Chondrocyte (in vitro differentiated cells): ENCODE measurements around the gene CHD9. TPM values are rescaled to one million over a fixed set of nuclear protein-coding genes. Genes with fewer than 3 reads are reported as not detected.
"Not testable (repeated sequence)": the region's sequence is repeated elsewhere in the genome, so short reads cannot be mapped to it uniquely, and the experiment has no call there.

Experiments used
- DNase-seq: peaks from one replicate; pipeline ENCODE4 v3.0.0; 2021; ENCODE audit warnings: mixed read lengths, low spot score
- H3K27ac Mint-ChIP-seq: one replicate; pipeline ENCODE4 v1.8.0; 2021; ENCODE audit warnings: mild to moderate bottlenecking, moderate library complexity, mixed read lengths; ENCODE audit not compliant: unreplicated experiment
- H3K27me3 Mint-ChIP-seq: 2 replicates; pipeline ENCODE4 v1.8.0; 2021; ENCODE audit warnings: low read depth, mixed read lengths
- H3K36me3 Mint-ChIP-seq: 2 replicates; pipeline ENCODE4 v1.8.0; 2021; ENCODE audit warnings: low read depth, mixed read lengths
- H3K4me1 Mint-ChIP-seq: 2 replicates; pipeline ENCODE4 v1.8.0; 2021; ENCODE audit warnings: low read depth, mild to moderate bottlenecking, mixed read lengths
- H3K4me3 Mint-ChIP-seq: one replicate; pipeline ENCODE4 v1.8.0; 2021; ENCODE audit warnings: mild to moderate bottlenecking, moderate library complexity, mixed read lengths; ENCODE audit not compliant: unreplicated experiment
- H3K9me3 Mint-ChIP-seq: 2 replicates; pipeline ENCODE4 v1.8.0; 2021; ENCODE audit warnings: low read depth, mixed read lengths
- total RNA-seq: library from RNA; stranded (reverse); gene quantifications from 3 replicates; pipeline ENCODE4 v1.2.1, GENCODE V29; 2021
- TF ChIP-seq, protein P1 (sequence below): fragments of 200-600 bp; sonication (generic); IDR thresholded peaks from 2 replicates; pipeline ENCODE4 v1.5.0; 2021; ENCODE audit warnings: antibody characterized with exemption, mild to moderate bottlenecking, moderate library complexity

Gene CHD9
- total RNA-seq, 1 donor from 2014 or later = 72.7 TPM

DNA sequence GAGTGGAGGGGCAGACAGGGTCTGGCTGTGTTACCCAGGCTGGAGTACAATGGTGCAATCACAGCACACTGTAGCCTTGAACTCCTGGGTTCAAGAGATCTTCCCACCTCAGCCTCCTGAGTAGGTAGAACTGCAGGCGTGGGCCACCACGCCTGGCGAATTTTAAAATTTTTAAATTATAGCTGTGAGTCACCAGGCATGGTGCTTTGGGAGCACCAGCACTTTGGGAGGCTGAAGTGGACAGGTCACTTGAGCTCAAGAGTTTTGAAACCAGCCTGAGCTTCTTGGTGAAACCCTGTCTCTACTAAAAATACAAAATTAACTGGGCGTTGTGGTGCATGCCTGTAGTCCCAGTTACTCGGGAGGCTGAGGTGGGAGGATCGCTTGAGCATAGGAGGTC lies 114.0 kb downstream of the CHD9 start:
- Mint-ChIP-seq H3K9me3 (no peaks in the 10 kb centered on the region), H3K36me3 (no peaks in the 10 kb centered on the region)
- no peak for DNase-seq

DNA sequence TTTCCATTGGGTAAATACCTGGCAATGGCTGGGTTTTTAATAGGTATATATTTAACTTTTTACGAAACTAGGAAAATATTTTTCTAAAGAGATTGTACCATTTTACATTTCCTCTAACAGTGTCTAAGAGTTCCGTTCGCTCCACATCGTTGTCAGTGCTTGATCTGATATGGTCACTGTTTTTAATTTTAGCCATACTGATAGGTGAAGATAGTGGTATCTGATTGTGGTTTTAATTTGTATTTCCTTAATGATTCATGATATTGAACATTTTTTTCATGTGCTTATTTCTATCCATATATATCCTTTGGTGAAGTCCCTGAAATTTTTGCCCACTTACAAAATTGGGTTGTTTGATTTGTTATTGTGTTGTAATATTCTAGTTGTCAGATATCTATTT lies 117.7 kb downstream of the CHD9 start:
- TF ChIP-seq, protein P1, sequence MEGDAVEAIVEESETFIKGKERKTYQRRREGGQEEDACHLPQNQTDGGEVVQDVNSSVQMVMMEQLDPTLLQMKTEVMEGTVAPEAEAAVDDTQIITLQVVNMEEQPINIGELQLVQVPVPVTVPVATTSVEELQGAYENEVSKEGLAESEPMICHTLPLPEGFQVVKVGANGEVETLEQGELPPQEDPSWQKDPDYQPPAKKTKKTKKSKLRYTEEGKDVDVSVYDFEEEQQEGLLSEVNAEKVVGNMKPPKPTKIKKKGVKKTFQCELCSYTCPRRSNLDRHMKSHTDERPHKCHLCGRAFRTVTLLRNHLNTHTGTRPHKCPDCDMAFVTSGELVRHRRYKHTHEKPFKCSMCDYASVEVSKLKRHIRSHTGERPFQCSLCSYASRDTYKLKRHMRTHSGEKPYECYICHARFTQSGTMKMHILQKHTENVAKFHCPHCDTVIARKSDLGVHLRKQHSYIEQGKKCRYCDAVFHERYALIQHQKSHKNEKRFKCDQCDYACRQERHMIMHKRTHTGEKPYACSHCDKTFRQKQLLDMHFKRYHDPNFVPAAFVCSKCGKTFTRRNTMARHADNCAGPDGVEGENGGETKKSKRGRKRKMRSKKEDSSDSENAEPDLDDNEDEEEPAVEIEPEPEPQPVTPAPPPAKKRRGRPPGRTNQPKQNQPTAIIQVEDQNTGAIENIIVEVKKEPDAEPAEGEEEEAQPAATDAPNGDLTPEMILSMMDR = no peak
- H3K36me3 Mint-ChIP-seq = peaks cover 8% of the 10 kb centered on the region
- no peak for DNase-seq
- no peaks in the 10 kb centered on the region for H3K27me3 Mint-ChIP-seq
- peaks cover 26% of the 10 kb centered on the region for H3K4me1 Mint-ChIP-seq
- no peaks in the 10 kb centered on the region for H3K9me3 Mint-ChIP-seq
- peak overlapping the region; percentile 68 for H3K27ac Mint-ChIP-seq
- H3K4me3 Mint-ChIP-seq = no peak overlapping the region

More for the DNA sequence above, 114.0 kb downstream of the CHD9 start:
- Mint-ChIP-seq H3K4me1 (peaks cover 45% of the 10 kb centered on the region), H3K4me3 (no peak overlapping the region), H3K27me3 (no peaks in the 10 kb centered on the region), H3K27ac (no peak overlapping the region)
- TF ChIP-seq, protein P1 = no peak

DNA sequence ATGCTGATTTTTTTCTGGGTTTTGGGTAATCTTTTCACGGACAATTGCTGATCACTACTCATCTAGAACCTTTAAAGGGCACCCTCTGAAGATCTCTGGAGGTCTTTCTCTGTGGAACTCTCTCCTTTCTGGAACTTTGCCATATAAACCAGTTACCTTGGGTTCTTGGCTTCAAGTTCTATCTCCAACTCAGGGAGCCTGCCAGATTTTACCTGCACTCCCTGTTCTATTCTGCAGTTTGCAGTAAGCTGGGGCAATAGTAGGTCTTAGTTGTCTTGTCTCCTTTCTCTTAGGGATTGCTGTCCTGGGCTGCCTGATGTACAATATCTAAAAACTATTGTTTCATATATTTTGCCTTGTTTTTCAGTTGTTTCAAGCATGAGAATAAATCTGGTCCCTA lies 120.3 kb downstream of the CHD9 start:
- H3K27ac Mint-ChIP-seq = no peak overlapping the region
- H3K36me3 Mint-ChIP-seq = peaks cover 8% of the 10 kb centered on the region
- peaks cover 22% of the 10 kb centered on the region for H3K4me1 Mint-ChIP-seq
- TF ChIP-seq, protein P1 = no peak
- no peak for DNase-seq
- no peaks in the 10 kb centered on the region for H3K9me3 Mint-ChIP-seq
- H3K4me3 Mint-ChIP-seq = no peak overlapping the region
- H3K27me3 Mint-ChIP-seq = no peaks in the 10 kb centered on the region

DNA sequence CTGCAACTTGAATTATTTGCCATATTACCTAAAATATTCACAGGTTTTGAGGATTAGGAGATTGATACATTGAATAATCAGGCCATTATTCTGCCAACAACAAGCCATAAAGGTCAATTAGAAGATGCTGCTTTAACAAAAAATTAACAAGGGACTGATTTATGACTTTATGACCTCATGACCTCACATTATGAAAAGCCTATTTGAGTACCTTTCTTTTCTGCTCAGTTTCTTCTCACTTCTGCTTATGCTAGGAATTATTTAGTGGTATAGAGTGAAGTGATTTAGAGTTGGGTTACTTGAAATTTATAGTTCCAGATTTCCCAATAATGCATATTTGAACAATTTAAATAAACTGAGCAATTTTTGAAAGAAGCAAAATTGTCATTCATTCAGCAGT lies 121.6 kb downstream of the CHD9 start:
- no peak for DNase-seq
- TF ChIP-seq, protein P1 = no peak
- Mint-ChIP-seq H3K27ac (no peak overlapping the region), H3K27me3 (no peaks in the 10 kb centered on the region), H3K9me3 (no peaks in the 10 kb centered on the region), H3K4me1 (peaks cover 11% of the 10 kb centered on the region), H3K36me3 (peaks cover 10% of the 10 kb centered on the region), H3K4me3 (no peak overlapping the region)

DNA sequence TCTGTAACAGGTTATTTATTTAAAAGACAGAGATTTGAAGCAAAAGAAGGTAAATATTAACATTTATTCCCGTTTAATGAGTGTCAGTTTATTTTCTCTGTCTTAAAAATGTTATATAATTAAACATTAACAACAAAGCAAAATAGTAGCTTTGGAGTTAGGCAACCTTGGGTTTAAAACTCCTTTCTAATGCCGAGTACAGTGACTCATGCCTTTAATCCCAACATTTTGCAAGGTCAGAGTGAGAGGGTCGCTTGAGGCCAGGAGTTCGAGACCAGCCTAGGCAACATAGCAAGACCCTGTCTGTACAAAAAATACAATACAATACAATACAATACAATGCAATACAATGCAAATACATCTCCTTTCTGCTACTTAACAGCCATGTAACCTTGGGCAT lies 128.7 kb downstream of the CHD9 start:
- no peak for DNase-seq
- peaks cover 21% of the 10 kb centered on the region for H3K36me3 Mint-ChIP-seq
- TF ChIP-seq, protein P1 = no peak
- H3K4me1 Mint-ChIP-seq = peaks cover 7% of the 10 kb centered on the region
- H3K27me3 Mint-ChIP-seq = no peaks in the 10 kb centered on the region
- H3K9me3 Mint-ChIP-seq = peaks cover 2% of the 10 kb centered on the region
- H3K4me3 Mint-ChIP-seq = no peak overlapping the region
- no peak overlapping the region for H3K27ac Mint-ChIP-seq

DNA sequence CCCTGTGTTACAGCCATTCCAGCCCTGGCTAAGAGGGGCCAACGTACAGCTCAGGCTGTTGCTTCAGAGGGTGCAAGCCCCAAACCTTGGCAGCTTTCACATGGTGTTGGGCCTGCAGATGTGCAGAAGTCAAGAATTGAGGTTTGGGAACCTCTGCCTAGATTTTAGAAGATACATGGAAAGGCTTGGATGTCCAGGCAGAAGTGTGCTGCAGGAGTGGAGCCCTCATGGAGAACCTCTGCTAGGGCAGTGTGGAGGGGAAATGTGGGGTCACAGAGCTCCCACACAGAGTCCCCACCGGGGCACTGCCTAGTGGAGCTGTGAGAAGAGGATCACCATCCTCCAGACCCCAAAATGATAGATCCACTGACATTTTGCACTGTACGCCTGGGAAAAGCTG lies 130.9 kb downstream of the CHD9 start:
- H3K27ac Mint-ChIP-seq, H3K27me3 Mint-ChIP-seq, DNase-seq, H3K4me1 Mint-ChIP-seq, H3K4me3 Mint-ChIP-seq, H3K9me3 Mint-ChIP-seq: not testable (repeated sequence)
- H3K36me3 Mint-ChIP-seq = peaks cover 18% of the 10 kb centered on the region
